SK-N-SH treated with all-trans-retinoic acid at 6 μM for 48 hours (cell line): ENCODE results near the gene RBL2.

ENCODE experiments used
- ARNTL ChIP-seq: fragments of 450-650 bp; formaldehyde crosslinking; IDR thresholded peaks from 2 replicates; pipeline ENCODE4 v1.5.0; 2020; ENCODE audit warnings: low read depth, mild to moderate bottlenecking, moderate library complexity, borderline replicate concordance
- CSRNP3 ChIP-seq: fragments of 250-450 bp; sonication (Bioruptor Pico); IDR thresholded peaks from 2 replicates; pipeline ENCODE4 v1.5.1; 2021; ENCODE audit warnings: mild to moderate bottlenecking, moderate library complexity
- OSR1 ChIP-seq: fragments of 250-450 bp; sonication (Bioruptor Pico); IDR thresholded peaks from 2 replicates; pipeline ENCODE4 v1.8.0; 2022; ENCODE audit warnings: moderate library complexity, mild to moderate bottlenecking, inconsistent platforms
- PATZ1 ChIP-seq: fragments of 250-450 bp; sonication (Bioruptor Pico); IDR thresholded peaks from 2 replicates; pipeline ENCODE4 v1.8.0; 2020; ENCODE audit warnings: mild to moderate bottlenecking, moderate library complexity, borderline replicate concordance
- RARB ChIP-seq: fragments of 250-450 bp; sonication (Bioruptor Pico); IDR thresholded peaks from 2 replicates; pipeline ENCODE4 v1.8.0; 2021; ENCODE audit warnings: mild to moderate bottlenecking, moderate library complexity
- TSHZ2 ChIP-seq: fragments of 250-450 bp; sonication (Bioruptor Pico); IDR thresholded peaks from 2 replicates; pipeline ENCODE4 v1.5.0; 2020; ENCODE audit warnings: mild to moderate bottlenecking, moderate library complexity
- ZFP3 ChIP-seq: fragments of 250-450 bp; sonication (Bioruptor Pico); IDR thresholded peaks from 2 replicates; pipeline ENCODE4 v1.5.0; 2020; ENCODE audit warnings: mild to moderate bottlenecking, moderate library complexity
- ZNF70 ChIP-seq: fragments of 450-650 bp; formaldehyde crosslinking; IDR thresholded peaks from 2 replicates; pipeline ENCODE4 v1.5.0; 2020; ENCODE audit warnings: mild to moderate bottlenecking, moderate library complexity
- ZNF8 ChIP-seq: fragments of 450-650 bp; formaldehyde crosslinking; IDR thresholded peaks from 2 replicates; pipeline ENCODE4 v1.5.0; 2020; ENCODE audit warnings: mild to moderate bottlenecking, moderate library complexity

GRCh38 chr16:53435066-53435688 is 906 bp downstream of the RBL2 start:
- TF ChIP-seq ZNF8 (no peak), ZFP3 (CRISPR knock-in tag) (no peak), OSR1 (CRISPR knock-in tag) (no peak), CSRNP3 (no peak), PATZ1 (no peak), ZNF70 (CRISPR knock-in tag) (no peak), RARB (CRISPR knock-in tag) (no peak), TSHZ2 (CRISPR knock-in tag) (no peak), ARNTL (CRISPR knock-in tag) (no peak)
